WTC11 (cell line): ENCODE measurements around the gene POLD3. TPM values are rescaled to one million over a fixed set of nuclear protein-coding genes. Genes with fewer than 3 reads are reported as not detected.

Experiments used
- ATAC-seq: fragments of 200-7000 bp; cut with Tn5 transposase; 2 replicates; pipeline ENCODE4 v1.10.0; 2021; ENCODE audit warnings: mild to moderate bottlenecking, moderate library complexity
- CTCF ChIA-PET: fragments of 300-600 bp; sonication (Branson Sonifier 250); formaldehyde crosslinking; loops from one replicate; lab custom pipeline; 2021; ENCODE audit warnings: antibody characterized with exemption; lab: Charles Lee
- POLR2A ChIA-PET: fragments of 350-600 bp; sonication (Branson Sonifier 250); formaldehyde crosslinking; loops from one replicate; lab custom pipeline; 2021; ENCODE audit warnings: antibody characterized with exemption; lab: Charles Lee
- DNase-seq: peaks from one replicate; pipeline ENCODE4 v3.0.0; 2021; ENCODE audit warnings: low spot score
- H3K27ac Mint-ChIP-seq: 2 replicates; pipeline ENCODE4 v1.8.0; 2021; ENCODE audit warnings: mixed read lengths
- H3K27me3 Mint-ChIP-seq: 2 replicates; pipeline ENCODE4 v1.8.0; 2021; ENCODE audit warnings: low read depth, mild to moderate bottlenecking, moderate library complexity, mixed read lengths
- H3K36me3 Mint-ChIP-seq: 2 replicates; pipeline ENCODE4 v1.8.0; 2021; ENCODE audit warnings: mixed read lengths
- H3K4me1 Mint-ChIP-seq: 2 replicates; pipeline ENCODE4 v1.8.0; 2022; ENCODE audit warnings: mixed read lengths
- H3K4me3 Mint-ChIP-seq: 2 replicates; pipeline ENCODE4 v1.8.0; 2021; ENCODE audit warnings: mild to moderate bottlenecking, moderate library complexity, mixed read lengths
- H3K9me3 Mint-ChIP-seq: 2 replicates; pipeline ENCODE4 v1.8.0; 2021; ENCODE audit warnings: mixed read lengths
- ATF3 ChIP-seq: sonication (generic); formaldehyde crosslinking; conservative IDR thresholded peaks from 2 replicates; pipeline ENCODE4 v1.8.1; 2022; ENCODE audit warnings: mild to moderate bottlenecking, missing genetic modification reagents
- CDX4 ChIP-seq: fragments of 250-450 bp; sonication (Bioruptor Pico); IDR thresholded peaks from 2 replicates; pipeline ENCODE4 v1.9.0; 2021; ENCODE audit warnings: moderate library complexity, mild to moderate bottlenecking, inconsistent platforms, borderline replicate concordance
- CREB1 ChIP-seq: sonication (generic); formaldehyde crosslinking; IDR thresholded peaks from 2 replicates; pipeline ENCODE4 v1.8.0; 2023; ENCODE audit warnings: mild to moderate bottlenecking, missing genetic modification reagents
- CREM ChIP-seq: sonication (generic); formaldehyde crosslinking; IDR thresholded peaks from 2 replicates; pipeline ENCODE4 v1.8.1; 2022; ENCODE audit warnings: mild to moderate bottlenecking, missing genetic modification reagents, moderate library complexity
- CTCF ChIP-seq: fragments of 200-600 bp; IDR thresholded peaks from 2 replicates; pipeline ENCODE4 v1.8.0; 2022; ENCODE audit warnings: antibody characterized with exemption
- ERG ChIP-seq: fragments of 250-450 bp; sonication (Bioruptor Pico); IDR thresholded peaks from 2 replicates; pipeline ENCODE4 v1.8.0; 2021; ENCODE audit warnings: mild to moderate bottlenecking
- ESRRA ChIP-seq: sonication (generic); formaldehyde crosslinking; IDR thresholded peaks from 2 replicates; pipeline ENCODE4 v1.8.1; 2022; ENCODE audit warnings: mild to moderate bottlenecking, missing genetic modification reagents, borderline replicate concordance
- FOXP1 ChIP-seq: sonication (generic); formaldehyde crosslinking; IDR thresholded peaks from 2 replicates; pipeline ENCODE4 v1.8.0; 2022; ENCODE audit warnings: missing genetic modification reagents, mild to moderate bottlenecking, moderate library complexity, borderline replicate concordance
- GABPB1 ChIP-seq: sonication (generic); formaldehyde crosslinking; IDR thresholded peaks from 2 replicates; pipeline ENCODE4 v1.8.1; 2023; ENCODE audit warnings: mild to moderate bottlenecking, missing genetic modification reagents
- IRF1 ChIP-seq: sonication (generic); formaldehyde crosslinking; IDR thresholded peaks from 2 replicates; pipeline ENCODE4 v1.8.0; 2023; ENCODE audit warnings: missing genetic modification reagents
- MAX ChIP-seq: sonication (generic); formaldehyde crosslinking; IDR thresholded peaks from 2 replicates; pipeline ENCODE4 v1.8.0; 2022; ENCODE audit warnings: mild to moderate bottlenecking, missing genetic modification reagents
- NFYB ChIP-seq: sonication (generic); formaldehyde crosslinking; conservative IDR thresholded peaks from 2 replicates; pipeline ENCODE4 v1.8.0; 2022; ENCODE audit warnings: low read depth, missing genetic modification reagents
- NR1H2 ChIP-seq: sonication (generic); formaldehyde crosslinking; IDR thresholded peaks from 2 replicates; pipeline ENCODE4 v1.9.0; 2021; ENCODE audit warnings: mild to moderate bottlenecking, moderate library complexity, missing genetic modification reagents
- PREB ChIP-seq: sonication (generic); formaldehyde crosslinking; IDR thresholded peaks from 2 replicates; pipeline ENCODE4 v1.8.1; 2022; ENCODE audit warnings: mild to moderate bottlenecking, missing genetic modification reagents, moderate library complexity, borderline replicate concordance
- TEAD4 ChIP-seq: sonication (generic); formaldehyde crosslinking; IDR thresholded peaks from 2 replicates; pipeline ENCODE4 v1.8.0; 2022; ENCODE audit warnings: mild to moderate bottlenecking, missing genetic modification reagents
- USF2 ChIP-seq: sonication (generic); formaldehyde crosslinking; IDR thresholded peaks from 2 replicates; pipeline ENCODE4 v1.8.1; 2023; ENCODE audit warnings: mild to moderate bottlenecking, missing genetic modification reagents, moderate library complexity
- ZBTB21 ChIP-seq: sonication (generic); formaldehyde crosslinking; IDR thresholded peaks from 2 replicates; pipeline ENCODE4 v1.8.1; 2023; ENCODE audit warnings: mild to moderate bottlenecking, missing genetic modification reagents, borderline replicate concordance
- ZNF416 ChIP-seq: fragments of 250-450 bp; sonication (Bioruptor Pico); IDR thresholded peaks from 2 replicates; pipeline ENCODE4 v1.9.0; 2021; ENCODE audit warnings: mild to moderate bottlenecking, inconsistent platforms
- ZNF423 ChIP-seq: fragments of 250-450 bp; sonication (Bioruptor Pico); IDR thresholded peaks from 2 replicates; pipeline ENCODE4 v2.1.2; 2022; ENCODE audit warnings: mild to moderate bottlenecking, moderate library complexity
- ZNF671 ChIP-seq: fragments of 250-450 bp; sonication (Bioruptor Pico); IDR thresholded peaks from 2 replicates; pipeline ENCODE4 v1.8.0; 2021; ENCODE audit warnings: mild to moderate bottlenecking
- total RNA-seq: library from RNA; stranded (reverse); gene quantifications from 3 replicates; pipeline ENCODE4 v1.2.3, GENCODE V29; 2021

The POLD3 gene
- total RNA-seq, 1 experiment from 2014 or later: 24.1 TPM

GRCh38 chr11:74678041-74678440 is 85.7 kb downstream of the POLD3 start (continued):
- TF ChIP-seq PREB (CRISPR knock-in tag) (no peak), GABPB1 (no peak)

- Mint-ChIP-seq H3K27me3 (peaks cover 18% of the 10 kb centered on the region), H3K27ac (no peak overlapping the region), H3K4me3 (no peak overlapping the region), H3K36me3 (peaks cover 4% of the 10 kb centered on the region), H3K4me1 (peaks cover 3% of the 10 kb centered on the region), H3K9me3 (peaks cover 9% of the 10 kb centered on the region)
- CTCF ChIA-PET: no interaction called here
- TF ChIP-seq CREB1 (no peak), ESRRA (CRISPR knock-in tag) (no peak), ZNF423 (CRISPR knock-in tag) (no peak), CTCF (no peak), IRF1 (CRISPR knock-in tag) (no peak), MAX (no peak), ZBTB21 (no peak), ERG (CRISPR knock-in tag) (no peak)
- POLR2A ChIA-PET: no interaction called here
- DNase-seq: no peak
- no peak for ATAC-seq
Measured at GRCh38 chr11:74678591-74679512, 86.5 kb downstream of the POLD3 start.

- DNase-seq: no peak
- Mint-ChIP-seq H3K36me3 (peaks cover 3% of the 10 kb centered on the region; the same call in 1 of the 2 replicates), H3K4me3 (no peak overlapping the region), H3K27me3 (peaks cover 19% of the 10 kb centered on the region), H3K27ac (no peak overlapping the region), H3K9me3 (peaks cover 8% of the 10 kb centered on the region), H3K4me1 (peaks cover 7% of the 10 kb centered on the region)
- TF ChIP-seq ZNF671: no peak
- ChIA-PET CTCF (no interaction called here), POLR2A (no interaction called here)
- no peak for ATAC-seq
Measured at GRCh38 chr11:74679513-74679865, 87.1 kb downstream of the POLD3 start.

GRCh38 chr11:74680035-74680671 is 87.8 kb downstream of the POLD3 start:
- Mint-ChIP-seq H3K4me3 (no peak overlapping the region), H3K27ac (0 out of 2 replicates have a peak overlapping the region, but pooled peaks have one; percentile 22), H3K36me3 (no peaks in the 10 kb centered on the region), H3K4me1 (peaks cover 7% of the 10 kb centered on the region), H3K27me3 (peaks cover 21% of the 10 kb centered on the region), H3K9me3 (peaks cover 4% of the 10 kb centered on the region; the same call in 1 of the 2 replicates)
- ChIA-PET POLR2A (no interaction called here), CTCF (interaction anchor here (14.0 kb wide), 1 partner anchor 21 kb away, joined by 134 read pairs; no protein-coding TSS in a partner anchor)
- ATAC-seq: no peak
- DNase-seq: no peak
- TF ChIP-seq GABPB1 (no peak), IRF1 (CRISPR knock-in tag) (no peak), CREB1 (no peak), CREM (CRISPR knock-in tag) (no peak), CDX4 (no peak), ZNF416 (CRISPR knock-in tag) (no peak), FOXP1 (CRISPR knock-in tag) (no peak), USF2 (no peak), TEAD4 (CRISPR knock-in tag) (no peak), ESRRA (CRISPR knock-in tag) (no peak), NFYB (CRISPR knock-in tag) (no peak), NR1H2 (no peak), ATF3 (CRISPR knock-in tag) (no peak)
